Ishikawa (cell line): Measurements from ENCODE around the gene LAMP5.

Experiments
- CEBPB ChIP-seq: IDR thresholded peaks from 2 replicates; pipeline ENCODE4 v1.6.1; 2012
- CREB1 ChIP-seq: IDR thresholded peaks from 2 replicates; pipeline ENCODE4 v1.6.1; 2012; ENCODE audit warnings: low read depth
- EGR1 ChIP-seq: IDR thresholded peaks from 2 replicates; pipeline ENCODE4 v1.6.1; 2012
- EP300 ChIP-seq: IDR thresholded peaks from 2 replicates; pipeline ENCODE4 v1.6.1; 2012; ENCODE audit warnings: borderline replicate concordance
- FOXM1 ChIP-seq: IDR thresholded peaks from 2 replicates; pipeline ENCODE4 v1.6.1; 2012; ENCODE audit warnings: low read depth, borderline replicate concordance
- NFIC ChIP-seq: IDR thresholded peaks from 2 replicates; pipeline ENCODE4 v1.6.1; 2012
- RAD21 ChIP-seq: IDR thresholded peaks from 2 replicates; pipeline ENCODE4 v1.6.1; 2012; ENCODE audit warnings: low read depth
- REST ChIP-seq: IDR thresholded peaks from 2 replicates; pipeline ENCODE4 v1.6.1; 2012; ENCODE audit warnings: low read depth, mild to moderate bottlenecking
- TAF1 ChIP-seq: IDR thresholded peaks from 2 replicates; pipeline ENCODE4 v1.6.1; 2012; ENCODE audit warnings: low read depth, mild to moderate bottlenecking
- TCF12 ChIP-seq: IDR thresholded peaks from 2 replicates; pipeline ENCODE4 v1.6.1; 2012; ENCODE audit warnings: low read depth
- TEAD4 ChIP-seq: IDR thresholded peaks from 2 replicates; pipeline ENCODE4 v1.6.1; 2012
- YY1 ChIP-seq: IDR thresholded peaks from 2 replicates; pipeline ENCODE4 v1.6.1; 2012; ENCODE audit warnings: low read depth
- ZBTB7A ChIP-seq: IDR thresholded peaks from 2 replicates; pipeline ENCODE4 v1.6.1; 2012; ENCODE audit warnings: low read depth
- TF ChIP-seq, protein P1 (sequence below): IDR thresholded peaks from 2 replicates; pipeline ENCODE4 v1.6.1; 2012
- TF ChIP-seq, protein P2 (sequence below): IDR thresholded peaks from 2 replicates; pipeline ENCODE4 v1.6.1; 2012

Gene LAMP5

DNA sequence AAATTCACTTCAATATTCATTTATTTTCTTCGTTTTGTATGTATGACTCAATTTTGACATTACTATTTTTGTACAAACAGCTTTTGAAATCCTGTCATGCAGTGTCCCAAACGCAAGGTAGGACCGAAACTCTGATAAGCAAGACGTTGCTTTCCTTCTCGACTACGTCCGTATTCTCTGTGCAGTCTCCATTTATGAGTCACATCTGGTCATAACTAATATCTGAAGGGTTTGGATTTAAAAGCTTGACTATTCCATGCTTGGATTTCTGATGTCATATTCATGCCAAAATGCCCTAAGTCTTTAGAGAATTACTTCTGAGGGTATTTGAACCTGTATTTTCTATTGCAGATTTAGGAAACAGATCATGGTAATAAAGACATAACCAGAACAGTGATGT, 37.8 kb upstream of the LAMP5 start:
- TF ChIP-seq EP300 = no peak
- no peak for TF ChIP-seq CREB1
- no peak for TF ChIP-seq NFIC
- no peak for TF ChIP-seq TAF1
- TF ChIP-seq, protein P1, sequence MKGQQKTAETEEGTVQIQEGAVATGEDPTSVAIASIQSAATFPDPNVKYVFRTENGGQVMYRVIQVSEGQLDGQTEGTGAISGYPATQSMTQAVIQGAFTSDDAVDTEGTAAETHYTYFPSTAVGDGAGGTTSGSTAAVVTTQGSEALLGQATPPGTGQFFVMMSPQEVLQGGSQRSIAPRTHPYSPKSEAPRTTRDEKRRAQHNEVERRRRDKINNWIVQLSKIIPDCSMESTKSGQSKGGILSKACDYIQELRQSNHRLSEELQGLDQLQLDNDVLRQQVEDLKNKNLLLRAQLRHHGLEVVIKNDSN = no peak
- TF ChIP-seq TCF12 = no peak
- TF ChIP-seq CEBPB = no peak
- TF ChIP-seq RAD21 = no peak
- TF ChIP-seq, protein P2, sequence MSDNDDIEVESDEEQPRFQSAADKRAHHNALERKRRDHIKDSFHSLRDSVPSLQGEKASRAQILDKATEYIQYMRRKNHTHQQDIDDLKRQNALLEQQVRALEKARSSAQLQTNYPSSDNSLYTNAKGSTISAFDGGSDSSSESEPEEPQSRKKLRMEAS = no peak
- no peak for TF ChIP-seq FOXM1
- no peak for TF ChIP-seq EGR1
- TF ChIP-seq ZBTB7A = no peak
- TF ChIP-seq REST = no peak
- TF ChIP-seq TEAD4 = no peak
- TF ChIP-seq YY1 = no peak

DNA sequence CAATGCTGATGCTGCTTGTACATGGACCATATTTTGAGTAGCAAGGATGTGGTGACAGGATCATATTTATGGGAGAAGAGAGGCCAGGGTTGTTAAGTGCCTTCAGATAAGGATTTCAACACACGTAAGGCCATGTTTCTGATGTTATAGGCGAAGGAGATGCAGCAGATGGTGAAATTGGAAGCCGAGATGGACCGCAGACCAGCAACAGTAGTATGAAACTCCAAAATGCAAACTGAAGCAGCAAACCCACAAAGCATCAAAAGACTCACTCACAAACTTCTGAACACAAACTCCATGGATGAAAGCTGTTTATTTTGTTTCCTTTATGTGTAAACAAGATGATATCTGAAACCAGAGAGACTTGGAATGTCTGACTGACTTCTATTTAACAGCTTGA, 35.6 kb upstream of the LAMP5 start:
- TF ChIP-seq FOXM1 = no peak
- TF ChIP-seq TAF1 = no peak
- TF ChIP-seq YY1 = no peak
- TF ChIP-seq TCF12 = no peak
- no peak for TF ChIP-seq RAD21
- TF ChIP-seq ZBTB7A = no peak
- TF ChIP-seq, protein P2 = no peak
- no peak for TF ChIP-seq REST
- TF ChIP-seq TEAD4 = no peak
- TF ChIP-seq, protein P1 = no peak
- no peak for TF ChIP-seq CREB1

DNA sequence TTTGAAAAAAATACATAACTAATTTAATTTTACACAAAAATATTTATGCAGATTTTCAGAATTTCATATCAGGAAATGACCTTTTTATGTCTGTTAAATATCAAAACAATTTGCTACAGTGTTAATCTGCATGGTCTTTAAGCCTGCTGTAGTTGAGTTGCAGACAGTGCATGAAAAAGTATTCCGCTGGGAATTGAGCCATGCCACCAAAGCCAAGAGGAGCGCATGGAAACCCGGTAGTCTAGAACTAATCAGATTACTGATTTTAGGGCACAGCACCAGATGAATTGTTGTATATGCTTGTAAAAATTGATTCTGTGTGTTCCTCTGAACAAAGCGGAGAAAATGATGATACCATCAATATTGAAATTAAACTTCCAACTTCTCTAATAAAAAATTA, 34.3 kb upstream of the LAMP5 start:
- TF ChIP-seq YY1 (no peak), CREB1 (no peak), ZBTB7A (no peak), REST (no peak), NFIC (no peak), TCF12 (no peak), FOXM1 (no peak), EP300 (no peak), RAD21 (no peak), TEAD4 (no peak), EGR1 (no peak), CEBPB (no peak), TAF1 (no peak)
- TF ChIP-seq, protein P2 = no peak
- TF ChIP-seq, protein P1 = no peak

- TF ChIP-seq TCF12 (no peak), EGR1 (no peak), EP300 (no peak), REST (no peak), RAD21 (no peak), NFIC (no peak), FOXM1 (no peak), ZBTB7A (no peak), CEBPB (no peak), TAF1 (no peak), YY1 (no peak), CREB1 (no peak), TEAD4 (no peak)
- TF ChIP-seq, protein P1 = no peak
- TF ChIP-seq, protein P2 = no peak
Observed at GRCh38 chr20:9482180-9482579, 32.2 kb upstream of the LAMP5 start.
